NB4 (cell line): Measurements from ENCODE around the gene NRTN.

Experiments used
- DNase-seq: peaks from one replicate; pipeline ENCODE4 v3.0.0; 2010; ENCODE audit warnings: low read depth
- H3K4me3 ChIP-seq: one replicate; pipeline ENCODE4 v1.5.1; 2011; ENCODE audit warnings: mild to moderate bottlenecking, low read depth, low read length, moderate library complexity
- MYC ChIP-seq: IDR thresholded peaks from 2 replicates; pipeline ENCODE4 v1.6.1; 2011; ENCODE audit warnings: low read depth, low read length
- POLR2A ChIP-seq: IDR thresholded peaks from 2 replicates; pipeline ENCODE4 v1.6.1; 2011; ENCODE audit warnings: mild to moderate bottlenecking; ENCODE audit not compliant: insufficient read length; ENCODE audit errors: extremely low read depth
- TF ChIP-seq, protein P1 (sequence below): IDR thresholded peaks from 2 replicates; pipeline ENCODE4 v1.6.1; 2011; ENCODE audit warnings: low read depth, low read length
- TF ChIP-seq, protein P2 (sequence below): IDR thresholded peaks from one replicate; pipeline ENCODE4 v1.5.1; 2012; ENCODE audit warnings: low read depth, low read length

NRTN gene

DNA sequence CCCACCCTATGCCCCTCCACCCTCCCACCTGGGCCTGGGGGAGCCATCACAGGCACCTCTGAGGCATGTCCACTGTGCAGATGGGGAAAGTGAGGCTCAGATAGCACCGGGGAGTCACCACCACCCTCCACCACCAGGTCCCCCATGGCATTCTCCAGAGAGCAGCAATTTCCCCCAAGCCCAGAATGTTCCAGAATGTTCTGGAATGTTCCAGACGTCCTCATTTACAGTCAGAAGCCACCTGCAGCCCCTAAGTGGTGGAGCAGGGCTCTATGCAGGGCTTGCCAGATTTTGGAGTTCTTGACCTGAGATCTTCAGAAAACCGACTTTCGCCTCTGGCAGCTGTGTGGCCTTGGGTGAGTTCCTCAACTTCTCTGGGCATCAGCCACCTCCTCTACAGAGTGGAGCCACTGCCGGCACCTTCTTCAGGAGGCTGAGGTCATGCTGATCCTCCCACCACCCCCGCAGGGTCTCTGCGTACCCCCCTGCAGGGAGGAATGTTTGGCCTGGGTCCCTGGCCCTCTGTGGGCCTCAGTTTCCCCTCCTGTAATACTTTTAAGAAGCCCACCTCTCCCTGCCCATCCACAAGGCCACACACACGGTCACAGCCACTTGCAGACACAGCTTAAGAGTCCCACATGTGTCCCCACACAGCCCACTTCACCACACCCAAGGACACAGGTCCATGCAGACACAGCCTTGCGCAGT, 59.3 kb downstream of the NRTN start:
- no peak overlapping the region for H3K4me3 ChIP-seq
- TF ChIP-seq, protein P1, sequence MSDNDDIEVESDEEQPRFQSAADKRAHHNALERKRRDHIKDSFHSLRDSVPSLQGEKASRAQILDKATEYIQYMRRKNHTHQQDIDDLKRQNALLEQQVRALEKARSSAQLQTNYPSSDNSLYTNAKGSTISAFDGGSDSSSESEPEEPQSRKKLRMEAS = no peak
- TF ChIP-seq, protein P2, sequence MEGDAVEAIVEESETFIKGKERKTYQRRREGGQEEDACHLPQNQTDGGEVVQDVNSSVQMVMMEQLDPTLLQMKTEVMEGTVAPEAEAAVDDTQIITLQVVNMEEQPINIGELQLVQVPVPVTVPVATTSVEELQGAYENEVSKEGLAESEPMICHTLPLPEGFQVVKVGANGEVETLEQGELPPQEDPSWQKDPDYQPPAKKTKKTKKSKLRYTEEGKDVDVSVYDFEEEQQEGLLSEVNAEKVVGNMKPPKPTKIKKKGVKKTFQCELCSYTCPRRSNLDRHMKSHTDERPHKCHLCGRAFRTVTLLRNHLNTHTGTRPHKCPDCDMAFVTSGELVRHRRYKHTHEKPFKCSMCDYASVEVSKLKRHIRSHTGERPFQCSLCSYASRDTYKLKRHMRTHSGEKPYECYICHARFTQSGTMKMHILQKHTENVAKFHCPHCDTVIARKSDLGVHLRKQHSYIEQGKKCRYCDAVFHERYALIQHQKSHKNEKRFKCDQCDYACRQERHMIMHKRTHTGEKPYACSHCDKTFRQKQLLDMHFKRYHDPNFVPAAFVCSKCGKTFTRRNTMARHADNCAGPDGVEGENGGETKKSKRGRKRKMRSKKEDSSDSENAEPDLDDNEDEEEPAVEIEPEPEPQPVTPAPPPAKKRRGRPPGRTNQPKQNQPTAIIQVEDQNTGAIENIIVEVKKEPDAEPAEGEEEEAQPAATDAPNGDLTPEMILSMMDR = no peak
- TF ChIP-seq POLR2A (no peak), MYC (no peak)
- no peak for DNase-seq

DNA sequence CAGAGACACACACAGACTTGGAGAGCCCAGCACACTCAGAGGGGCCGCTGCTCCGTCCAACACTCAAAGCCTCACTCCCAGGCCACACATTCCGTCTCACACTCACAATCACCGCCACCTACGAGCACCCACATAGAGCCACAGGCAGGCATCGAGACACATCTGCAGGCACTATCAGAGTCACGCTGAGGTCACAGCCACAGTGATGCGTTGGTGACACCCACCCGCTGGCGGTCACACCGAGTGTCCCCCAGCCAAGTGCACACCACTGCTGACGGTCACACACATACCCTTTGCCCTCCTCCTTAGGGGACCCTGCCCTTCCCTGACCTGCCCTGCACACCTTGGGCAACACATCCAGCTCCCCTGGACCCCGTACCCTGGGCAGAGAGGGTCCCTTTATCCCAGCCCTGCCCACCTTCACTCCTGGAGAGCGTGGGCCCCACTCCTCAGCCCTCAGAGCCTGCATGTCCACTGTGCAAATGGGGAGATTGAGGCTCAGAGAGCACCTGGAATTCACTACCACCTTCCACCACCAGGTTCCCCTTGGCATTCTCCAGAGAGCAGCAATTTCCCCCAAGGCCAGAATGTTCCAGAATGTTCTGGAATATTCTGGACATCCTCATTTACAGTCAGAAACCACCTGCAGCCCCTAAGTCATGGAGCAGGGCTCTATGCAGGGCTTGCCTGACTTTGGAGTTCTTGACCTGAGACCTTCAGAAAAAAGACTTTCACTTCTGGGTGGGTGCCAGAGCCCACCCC, 60.0 kb downstream of the NRTN start:
- TF ChIP-seq, protein P1 = no peak
- TF ChIP-seq MYC (no peak), POLR2A (no peak)
- TF ChIP-seq, protein P2 = no peak
- H3K4me3 ChIP-seq = no peak overlapping the region
- no peak for DNase-seq

DNA sequence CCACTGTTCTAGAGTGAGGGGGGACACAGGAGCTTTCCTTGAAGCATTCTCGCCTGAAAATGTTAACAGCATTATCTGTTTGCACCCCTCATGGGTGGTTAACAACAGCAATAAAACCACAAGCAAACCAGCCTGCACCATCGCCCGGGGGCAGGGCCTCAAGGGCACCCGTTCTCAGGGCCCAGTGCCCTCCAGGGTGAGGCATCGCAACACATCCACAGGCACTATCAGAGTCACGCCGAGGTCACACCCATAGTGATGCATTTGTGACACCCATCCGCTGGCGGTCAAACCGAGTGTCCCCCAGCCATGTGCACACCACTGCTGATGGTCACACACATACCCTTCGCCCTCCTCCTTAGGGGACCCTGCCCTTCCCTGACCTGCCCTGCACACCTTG, 60.9 kb downstream of the NRTN start:
- TF ChIP-seq POLR2A (no peak), MYC (no peak)
- TF ChIP-seq, protein P2 = no peak
- TF ChIP-seq, protein P1 = no peak
- H3K4me3 ChIP-seq = no peak overlapping the region
- DNase-seq = no peak

DNA sequence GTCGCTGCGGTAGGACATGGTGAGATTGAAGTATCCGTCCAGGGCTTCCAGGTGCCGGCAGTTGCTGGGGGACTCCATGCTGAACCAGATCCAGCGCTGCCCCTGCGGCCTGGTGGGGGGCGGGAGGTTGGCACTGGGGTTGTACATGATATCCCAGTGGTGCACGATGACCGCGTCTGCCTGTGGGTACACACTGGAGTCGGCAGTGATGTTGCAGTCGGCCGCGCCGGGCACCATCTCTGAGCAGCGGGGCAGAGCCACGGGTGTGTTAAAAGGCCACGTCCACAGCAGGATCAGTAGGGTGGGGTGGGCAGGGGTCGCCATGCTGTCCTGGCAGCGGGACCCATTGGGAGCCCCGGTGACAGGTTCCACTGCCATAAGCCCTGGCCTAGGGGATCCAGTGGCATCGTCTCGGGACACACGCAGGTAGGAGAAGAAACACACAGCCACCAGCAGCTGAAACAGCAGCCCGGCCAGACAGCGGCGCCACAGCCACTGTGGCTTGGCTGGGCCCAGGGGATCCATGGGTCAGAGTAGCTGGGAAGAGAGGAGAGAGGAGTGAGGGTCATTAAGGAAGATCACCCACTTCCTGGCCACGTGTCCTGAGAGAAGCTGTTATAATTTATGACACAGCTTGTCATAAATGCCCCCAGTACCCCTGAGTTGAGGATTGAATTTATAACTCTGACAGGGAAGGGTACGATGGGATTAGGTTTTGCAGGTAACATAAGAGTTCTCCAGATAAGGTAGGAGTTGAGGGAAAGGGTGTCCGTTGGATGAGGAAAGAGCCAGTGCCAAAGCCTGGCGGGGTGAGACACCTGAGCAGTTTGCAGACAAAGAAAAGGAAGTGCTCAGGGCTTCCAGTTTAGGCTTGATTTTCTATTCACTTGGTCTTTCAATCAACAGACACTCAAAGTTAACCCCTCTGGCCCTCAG, 62.6 kb downstream of the NRTN start:
- TF ChIP-seq MYC = no peak
- TF ChIP-seq, protein P1 = no peak
- TF ChIP-seq, protein P2 = no peak
- no peak for TF ChIP-seq POLR2A
- no peak for DNase-seq

DNA sequence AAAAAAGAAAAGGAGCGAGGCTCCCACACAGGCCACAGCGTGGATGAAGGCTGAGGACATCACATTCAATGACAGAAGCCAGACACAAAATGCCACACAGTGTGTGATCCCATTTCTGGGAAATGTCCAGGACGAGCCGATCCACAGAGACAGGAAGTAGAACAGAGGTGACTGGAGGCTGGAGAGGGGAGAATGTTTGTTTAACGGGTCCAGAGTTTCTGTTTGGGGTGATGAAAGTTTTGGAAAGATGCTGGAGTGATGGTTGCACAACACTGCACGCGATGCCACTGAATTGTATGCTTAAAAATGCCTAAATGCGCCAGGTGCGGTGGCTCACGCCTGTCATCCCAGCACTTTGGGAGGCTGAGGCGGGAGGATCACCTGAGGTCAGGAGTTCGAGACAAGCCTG, 66.1 kb downstream of the NRTN start:
- no peak for DNase-seq
- no peak overlapping the region for H3K4me3 ChIP-seq
- TF ChIP-seq MYC (no peak), POLR2A (no peak)
- TF ChIP-seq, protein P1 = no peak
- TF ChIP-seq, protein P2 = no peak

More for the DNA sequence above, 62.6 kb downstream of the NRTN start:
- H3K4me3 ChIP-seq = no peak overlapping the region
